DOHH2 (cell line): Measurements from ENCODE around the gene RAB29.

Experiments used
- CTCF ChIP-seq: fragments of 200-600 bp; sonication (generic); IDR thresholded peaks from one replicate; pipeline ENCODE4 v1.5.1; 2014; ENCODE audit warnings: antibody characterized with exemption, mild to moderate bottlenecking, low read depth, low read length; ENCODE audit not compliant: poor library complexity, severe bottlenecking
- EZH2phosphoT487 ChIP-seq: fragments of 200-600 bp; sonication (generic); IDR thresholded peaks from 2 replicates; pipeline ENCODE4 v1.6.1; 2017; ENCODE audit warnings: borderline replicate concordance, mild to moderate bottlenecking, antibody characterized with exemption, low read length, moderate library complexity, mixed read lengths

DNA sequence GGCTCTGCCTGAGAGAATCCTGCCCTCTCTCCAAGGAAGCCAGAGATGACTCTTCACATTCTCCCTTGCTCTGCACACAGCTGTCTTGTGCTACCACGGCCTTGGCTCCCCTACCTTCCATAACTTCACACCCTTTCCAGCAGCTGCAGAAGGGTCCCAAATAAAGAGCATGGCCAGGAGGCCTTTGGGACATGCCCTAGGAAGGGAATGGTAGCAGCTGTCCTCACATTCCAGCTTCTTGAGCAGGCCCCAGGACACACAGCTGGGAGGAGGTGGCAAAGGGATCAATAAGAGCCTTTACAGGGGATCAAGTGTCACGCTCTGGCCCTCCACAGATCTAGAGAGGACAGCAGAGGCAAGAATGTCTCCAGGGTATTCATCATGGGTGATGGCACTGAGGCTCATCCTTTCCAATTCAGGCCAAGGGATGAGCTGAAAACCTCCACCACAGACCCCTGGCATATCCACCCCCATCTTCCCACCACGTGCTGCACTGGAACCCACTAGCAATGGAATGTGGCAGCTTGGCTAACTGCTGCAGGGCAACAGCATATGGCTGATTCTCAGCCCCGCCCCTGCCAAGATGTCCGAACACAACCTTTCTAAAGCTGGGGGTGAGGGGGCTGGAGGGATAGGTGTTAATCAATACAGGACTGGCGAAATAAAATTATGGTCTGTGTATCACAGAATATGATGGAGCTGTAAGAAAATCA is 17.8 kb upstream of the RAB29 start:
- TF ChIP-seq CTCF (no peak), EZH2phosphoT487 (no peak)
